HFFc6 (cell line): Measurements from ENCODE around the gene CAPN3. TPM values are rescaled to one million over a fixed set of nuclear protein-coding genes. Genes with fewer than 3 reads are reported as not detected.
"Not testable (repeated sequence)": the region's sequence is repeated elsewhere in the genome, so short reads cannot be mapped to it uniquely, and the experiment has no call there.

Experiments used
- DNase-seq: peaks from one replicate; pipeline ENCODE4 v3.0.0-alpha.2; 2018
- H3K27ac Mint-ChIP-seq: 2 replicates; pipeline ENCODE4 v1.8.0; 2020; ENCODE audit warnings: mild to moderate bottlenecking, mixed read lengths
- H3K27me3 Mint-ChIP-seq: 2 replicates; pipeline ENCODE4 v1.8.0; 2021; ENCODE audit warnings: mild to moderate bottlenecking, moderate library complexity, mixed read lengths; ENCODE audit not compliant: insufficient read depth
- H3K36me3 Mint-ChIP-seq: 2 replicates; pipeline ENCODE4 v1.8.0; 2021; ENCODE audit warnings: low read depth, mixed read lengths
- H3K4me1 Mint-ChIP-seq: 2 replicates; pipeline ENCODE4 v1.8.0; 2020; ENCODE audit warnings: low read depth, mixed read lengths
- H3K4me3 Mint-ChIP-seq: 2 replicates; pipeline ENCODE4 v1.8.0; 2020; ENCODE audit warnings: mild to moderate bottlenecking, moderate library complexity, mixed read lengths
- H3K9me3 Mint-ChIP-seq: 2 replicates; pipeline ENCODE4 v1.8.0; 2020; ENCODE audit warnings: mild to moderate bottlenecking, mixed read lengths
- CTCF ChIP-seq: fragments of 200-600 bp; sonication (generic); IDR thresholded peaks from 2 replicates; pipeline ENCODE4 v1.5.0; 2021; ENCODE audit warnings: antibody characterized with exemption, mild to moderate bottlenecking
- long read RNA-seq: library from polyadenylated mRNA; unstranded; transcript quantifications from one replicate; pipeline ENCODE4 v2.0.0, GENCODE V29; 2019
- total RNA-seq, 6 experiments: library from RNA; stranded (reverse); fragmentation: NEBNext Ultra II Directional; extraction: Animal tissue kit (Norgen Biotek cat#: 25700); gene quantifications; 2 replicates in 1 of 6; 3 replicates in 5 of 6; pipeline ENCODE4 v1.2.3, GENCODE V29; 2021

The CAPN3 gene
- 1 to 10 TPM in 5 of 6 experiments, under 1 TPM in 1; 0.81 to 1.9 (median 1.5) TPM for total RNA-seq
- long read RNA-seq, result 0 reads

GRCh38 chr15:42359249-42359648 is at the start of gene CAPN3:
TSS of gene CAPN3 (plus strand) at chr15:42359501. CDS start at chr15:42359806, 305 bp downstream.
- Mint-ChIP-seq H3K9me3 (no peaks in the 10 kb centered on the region), H3K27ac (no peak within 1 kb of the TSS), H3K27me3 (no peaks in the 10 kb centered on the region), H3K4me3 (no peak within 1 kb of the TSS), H3K4me1 (no peaks in the 10 kb centered on the region), H3K36me3 (no peaks in the 10 kb centered on the region)
- TF ChIP-seq CTCF, result no peak
- DNase-seq, result no peak

- H3K9me3 Mint-ChIP-seq, result no peaks in the 10 kb centered on the region
- no peak for TF ChIP-seq CTCF
- DNase-seq, result no peak
- no peak overlapping the region for H3K27ac Mint-ChIP-seq
- peaks cover 27% of the 10 kb centered on the region for H3K36me3 Mint-ChIP-seq
- no peaks in the 10 kb centered on the region for H3K27me3 Mint-ChIP-seq
- peaks cover 13% of the 10 kb centered on the region for H3K4me1 Mint-ChIP-seq
- no peak overlapping the region for H3K4me3 Mint-ChIP-seq
These were observed 45.8 kb upstream of the CAPN3 start for GRCh38 chr15:42313463-42313862.

DNA sequence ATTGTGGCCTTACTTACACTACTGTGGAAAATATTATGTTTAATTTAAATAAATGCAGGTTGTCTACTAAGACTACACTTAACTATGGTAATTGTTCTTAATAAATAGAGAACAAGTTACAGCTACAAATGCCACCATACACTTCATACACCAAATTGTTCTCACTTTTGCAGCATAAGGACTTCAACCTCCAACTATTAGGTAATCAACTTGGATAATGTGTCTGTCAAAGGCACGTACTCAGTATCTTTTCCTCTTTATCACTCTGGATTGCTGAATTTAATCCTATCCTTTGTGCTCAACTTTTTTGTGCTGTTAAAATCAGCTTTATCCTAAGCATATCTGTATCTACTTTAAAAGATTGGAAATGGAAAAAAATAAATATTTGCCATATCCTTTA is 44.5 kb upstream of the CAPN3 start:
- no peaks in the 10 kb centered on the region; the same call in 1 of the 2 replicates for H3K27me3 Mint-ChIP-seq
- no peak for DNase-seq
- no peaks in the 10 kb centered on the region for H3K9me3 Mint-ChIP-seq
- no peak for TF ChIP-seq CTCF
- no peak overlapping the region for H3K27ac Mint-ChIP-seq
- H3K4me3 Mint-ChIP-seq, result no peak overlapping the region
- H3K36me3 Mint-ChIP-seq, result peaks cover 28% of the 10 kb centered on the region
- H3K4me1 Mint-ChIP-seq, result peaks cover 13% of the 10 kb centered on the region

DNA sequence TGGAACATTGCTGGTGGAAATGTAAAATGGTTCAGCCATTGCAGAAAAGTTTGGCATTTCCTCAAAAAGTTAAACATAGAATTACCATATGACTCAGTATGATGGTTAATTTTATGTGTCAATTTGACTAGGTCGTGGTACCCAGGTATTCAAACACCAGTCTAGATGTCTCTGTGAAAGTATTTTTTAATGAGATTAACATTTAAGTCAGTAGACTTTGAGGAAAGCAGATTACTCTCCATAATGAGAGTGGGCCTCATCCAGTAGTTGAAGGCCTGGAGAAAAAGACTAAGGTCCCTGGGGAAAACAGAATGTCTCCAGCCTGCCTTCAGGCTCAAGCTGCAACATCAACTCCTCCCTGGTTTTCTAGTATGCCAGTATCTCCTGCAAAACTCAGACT is 43.8 kb upstream of the CAPN3 start:
- no peaks in the 10 kb centered on the region; the same call in 1 of the 2 replicates for H3K27me3 Mint-ChIP-seq
- H3K4me3 Mint-ChIP-seq, result no peak overlapping the region
- no peak for TF ChIP-seq CTCF
- no peak for DNase-seq
- H3K4me1 Mint-ChIP-seq, result peaks cover 13% of the 10 kb centered on the region
- H3K9me3 Mint-ChIP-seq, result no peaks in the 10 kb centered on the region
- peaks cover 28% of the 10 kb centered on the region for H3K36me3 Mint-ChIP-seq
- no peak overlapping the region; the same call in 1 of the 2 replicates for H3K27ac Mint-ChIP-seq

DNA sequence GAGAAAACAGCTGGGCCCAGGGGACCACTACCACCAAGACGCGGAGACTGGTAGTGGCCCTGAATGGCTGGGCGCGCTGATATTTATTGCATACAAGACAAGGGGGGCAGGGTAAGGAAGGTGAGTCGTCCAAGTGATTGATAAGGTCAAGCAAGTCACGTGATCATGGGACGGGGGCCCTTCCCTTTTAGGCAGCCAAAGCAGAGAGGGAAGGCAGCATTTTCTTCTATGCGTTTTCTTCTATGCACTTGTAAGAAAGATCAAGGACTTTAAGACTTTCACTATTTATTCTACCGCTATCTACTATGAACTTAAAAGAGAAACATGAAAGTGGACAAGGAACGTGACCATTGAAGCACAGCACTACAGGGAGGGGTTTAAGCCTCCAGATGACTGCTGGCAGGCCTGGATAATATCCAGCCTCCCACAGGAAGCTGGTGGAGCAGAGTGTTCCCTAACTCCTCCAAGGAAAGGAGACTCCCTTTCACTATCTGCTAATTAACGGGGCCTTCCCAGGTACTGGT is 43.0 kb upstream of the CAPN3 start:
- Mint-ChIP-seq H3K36me3 (peaks cover 25% of the 10 kb centered on the region), H3K4me1 (peaks cover 21% of the 10 kb centered on the region)
- DNase-seq, H3K27me3 Mint-ChIP-seq, H3K9me3 Mint-ChIP-seq, H3K27ac Mint-ChIP-seq, H3K4me3 Mint-ChIP-seq: not testable (repeated sequence)

GRCh38 chr15:42319206-42319605 is 40.1 kb upstream of the CAPN3 start:
- H3K9me3 Mint-ChIP-seq, result no peaks in the 10 kb centered on the region
- H3K4me1 Mint-ChIP-seq, result peaks cover 47% of the 10 kb centered on the region
- DNase-seq, result no peak
- H3K27ac Mint-ChIP-seq, result no peak overlapping the region
- H3K4me3 Mint-ChIP-seq, result no peak overlapping the region
- H3K36me3 Mint-ChIP-seq, result peaks cover 33% of the 10 kb centered on the region
- no peak for TF ChIP-seq CTCF
- no peaks in the 10 kb centered on the region; the same call in none of the 2 replicates for H3K27me3 Mint-ChIP-seq
